HG03457 (cell line): ENCODE data around the gene IL1A.

Experiments
- ATAC-seq: cut with Tn5 transposase; IDR thresholded peaks from one replicate; pipeline ENCODE4 v1.9.1; 2021; ENCODE audit warnings: moderate number of reproducible peaks; ENCODE audit not compliant: unreplicated experiment

The IL1A gene

GRCh38 chr2:112793449-112793978 is 9.2 kb upstream of the IL1A start:
- no peak for ATAC-seq

GRCh38 chr2:112792419-112792818 is 8.1 kb upstream of the IL1A start:
- ATAC-seq = no peak

DNA sequence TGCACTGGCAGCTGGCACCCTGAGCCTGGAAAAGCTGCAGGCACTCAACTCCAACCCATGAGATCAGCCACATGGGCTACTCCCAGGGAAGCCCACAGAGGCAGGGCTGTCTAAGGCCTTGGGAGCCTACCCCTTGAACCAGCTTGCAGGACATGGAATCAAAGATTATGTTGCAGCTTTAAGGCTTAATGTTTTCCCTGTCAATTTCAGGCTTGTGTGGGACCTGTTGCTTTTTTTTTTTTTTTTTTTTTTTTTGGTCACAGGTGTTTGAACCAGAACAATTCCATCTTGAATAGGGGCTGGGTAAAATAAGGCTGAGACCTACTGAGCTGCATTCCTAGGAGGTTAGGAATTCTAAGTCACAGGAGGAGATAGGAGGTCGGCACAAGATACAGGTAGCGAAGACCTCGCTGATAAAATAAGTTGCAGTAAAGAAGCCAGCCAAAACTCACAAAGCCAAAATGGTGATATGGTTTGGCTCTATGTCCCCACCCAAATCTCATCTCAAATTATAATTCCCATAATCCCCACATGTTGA is 7.5 kb upstream of the IL1A start:
- no peak for ATAC-seq

DNA sequence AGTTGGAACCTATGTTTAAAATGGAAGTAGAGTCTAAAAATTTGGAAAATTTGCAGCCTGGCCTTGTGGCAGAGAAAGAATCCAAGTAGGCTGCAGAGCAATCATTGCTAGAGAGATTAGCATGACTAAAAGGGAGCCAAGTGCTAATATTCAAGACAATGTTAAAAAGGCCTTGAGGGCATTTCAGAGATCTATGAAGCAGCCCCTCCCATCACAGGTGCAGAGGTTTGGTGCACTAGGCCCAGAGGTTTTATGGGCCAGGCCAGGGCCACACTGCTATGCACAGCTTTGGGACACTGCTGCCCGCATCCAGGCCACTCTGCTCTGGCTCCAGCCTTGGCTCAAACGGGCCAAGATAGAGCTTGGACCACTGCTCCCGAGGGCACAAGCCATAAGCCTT is 6.7 kb upstream of the IL1A start:
- ATAC-seq = no peak

GRCh38 chr2:112790305-112790704 is 6.0 kb upstream of the IL1A start:
- ATAC-seq = no peak

DNA sequence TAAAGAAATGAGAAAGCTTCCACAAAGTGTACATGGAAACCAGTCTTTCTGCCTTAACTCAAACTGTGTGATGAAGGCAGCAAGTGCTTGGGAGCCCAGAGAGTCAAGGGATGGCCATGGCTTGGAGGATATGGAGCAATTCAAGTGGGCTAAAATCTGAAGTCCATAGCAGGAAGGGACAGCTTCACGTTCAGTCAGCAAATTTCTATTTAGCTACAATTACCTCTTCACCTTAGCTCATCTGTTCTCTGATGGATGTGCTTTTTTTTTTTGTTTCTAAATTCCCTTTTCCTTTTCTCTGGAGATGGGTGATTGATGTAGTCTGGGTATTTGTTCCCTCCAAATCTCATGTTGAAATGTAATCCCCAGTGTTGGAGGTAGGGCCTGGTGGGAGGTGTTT is 4.9 kb upstream of the IL1A start:
- ATAC-seq = no peak

- no peak for ATAC-seq
Measured at GRCh38 chr2:112788653-112789052, 4.4 kb upstream of the IL1A start.

- ATAC-seq = no peak
Measured at GRCh38 chr2:112787729-112788393, 3.6 kb upstream of the IL1A start.

- no peak for ATAC-seq
Measured at GRCh38 chr2:112787294-112787693, 3.0 kb upstream of the IL1A start.

DNA sequence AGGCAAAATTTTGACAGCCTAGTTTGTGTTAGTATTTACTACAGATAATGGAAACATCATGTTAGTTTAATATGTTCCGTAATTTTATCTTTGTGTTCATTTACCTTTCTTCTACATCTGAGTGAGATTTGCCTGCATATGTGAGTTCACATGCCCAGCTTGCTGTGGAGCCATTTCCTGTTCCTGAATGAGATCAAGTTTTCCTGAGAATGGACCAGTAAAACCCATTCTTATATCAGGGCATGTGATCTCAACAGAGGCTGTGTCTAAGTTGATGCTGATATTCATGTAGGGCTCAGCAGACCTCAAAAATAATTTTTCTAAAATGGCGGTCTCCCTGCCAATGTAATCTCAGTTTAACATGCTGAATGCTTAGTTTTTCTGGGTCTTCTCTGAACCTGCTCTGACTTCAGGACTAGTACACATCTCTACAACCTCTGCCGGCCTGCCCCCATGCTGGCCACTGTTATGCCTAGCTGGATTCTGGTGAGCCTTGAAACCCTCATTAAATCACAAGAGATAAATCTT is 1.0 kb downstream of the IL1A start:
- ATAC-seq = no peak

- peak; percentile 61 for ATAC-seq
Measured at GRCh38 chr2:112782234-112782799, 2.0 kb downstream of the IL1A start.

- no peak for ATAC-seq
Measured at GRCh38 chr2:112779598-112779997, 4.7 kb downstream of the IL1A start.

- ATAC-seq = no peak
Measured at GRCh38 chr2:112777036-112777435, 7.3 kb downstream of the IL1A start.

GRCh38 chr2:112776113-112776512 is 8.2 kb downstream of the IL1A start:
- ATAC-seq = no peak

DNA sequence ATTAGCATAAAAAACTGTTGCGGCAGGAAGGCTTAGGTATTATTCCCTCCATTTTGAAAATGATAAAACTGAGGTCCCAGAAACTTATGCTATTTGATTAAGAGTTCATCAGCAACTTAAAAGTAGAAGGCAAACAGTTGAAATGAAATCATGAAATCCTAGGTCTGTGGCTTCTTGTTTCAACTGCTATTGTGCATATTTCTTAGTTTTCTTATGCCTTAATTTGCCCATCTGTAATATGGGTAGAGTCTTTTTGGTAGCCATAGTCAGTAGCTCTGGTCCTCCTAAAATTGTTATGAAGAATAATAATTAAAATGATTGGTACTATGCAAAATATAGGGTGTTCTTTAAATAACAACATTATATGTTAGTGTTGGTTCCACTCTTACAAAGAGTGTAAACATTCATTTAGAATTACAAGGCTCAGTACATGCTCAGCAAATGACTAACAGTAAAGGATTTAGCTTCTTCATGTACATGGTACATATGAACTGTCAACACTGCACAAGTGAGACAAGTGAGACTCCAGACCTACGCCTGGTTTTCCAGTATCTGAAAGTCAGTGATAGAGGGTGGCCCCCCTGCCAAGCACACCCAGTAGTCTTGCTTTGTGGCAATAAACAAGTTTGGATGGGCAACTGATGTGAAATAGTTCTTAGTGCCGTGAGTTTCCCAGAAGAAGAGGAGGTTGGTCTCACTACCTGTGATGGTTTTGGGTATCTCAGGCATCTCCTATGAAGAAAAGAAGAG is 9.6 kb downstream of the IL1A start:
- ATAC-seq = no peak

DNA sequence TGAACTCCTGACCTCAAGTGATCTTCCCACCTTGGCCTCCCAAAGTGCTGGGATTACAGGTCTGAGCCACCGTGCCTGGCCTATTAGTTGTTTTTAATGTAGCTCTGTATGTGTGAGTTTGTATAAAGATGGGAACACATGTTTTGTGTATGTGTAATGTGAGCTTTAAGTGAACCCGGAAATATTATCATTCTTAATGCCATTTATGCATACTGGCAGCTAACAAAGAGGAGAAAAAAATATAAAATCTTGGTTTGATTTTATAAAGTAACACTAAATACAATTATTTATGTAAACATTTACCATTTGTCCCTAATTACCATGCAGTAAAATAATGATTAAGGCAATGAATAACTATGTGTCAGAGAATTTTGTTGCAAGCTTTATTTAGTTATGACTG is 10.7 kb downstream of the IL1A start:
- ATAC-seq = no peak

- ATAC-seq = no peak
Measured at GRCh38 chr2:112772911-112773475, 11.3 kb downstream of the IL1A start.

DNA sequence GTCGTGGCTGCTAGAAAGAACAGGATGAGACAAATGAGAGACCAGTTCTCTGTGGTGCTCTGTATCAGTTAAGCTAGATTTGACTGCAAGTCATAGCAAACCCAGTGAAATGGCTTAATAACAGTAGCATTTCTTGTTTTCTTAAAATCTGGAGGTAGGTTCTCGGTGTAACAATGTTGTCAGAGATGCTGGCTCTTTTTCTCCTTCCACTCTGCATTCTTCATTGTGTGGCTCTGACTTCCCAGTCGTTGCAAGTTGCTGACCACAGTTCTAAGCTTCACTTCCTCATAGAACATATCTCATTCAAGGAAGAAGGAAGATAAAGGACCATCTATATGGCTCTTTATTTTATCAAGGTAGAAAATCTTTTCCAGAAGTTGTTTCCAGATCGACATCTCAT is 12.0 kb downstream of the IL1A start:
- no peak for ATAC-seq

GRCh38 chr2:112768432-112768831 is 15.9 kb downstream of the IL1A start:
- no peak for ATAC-seq

- ATAC-seq = no peak
Measured at GRCh38 chr2:112767693-112768330, 16.5 kb downstream of the IL1A start.

DNA sequence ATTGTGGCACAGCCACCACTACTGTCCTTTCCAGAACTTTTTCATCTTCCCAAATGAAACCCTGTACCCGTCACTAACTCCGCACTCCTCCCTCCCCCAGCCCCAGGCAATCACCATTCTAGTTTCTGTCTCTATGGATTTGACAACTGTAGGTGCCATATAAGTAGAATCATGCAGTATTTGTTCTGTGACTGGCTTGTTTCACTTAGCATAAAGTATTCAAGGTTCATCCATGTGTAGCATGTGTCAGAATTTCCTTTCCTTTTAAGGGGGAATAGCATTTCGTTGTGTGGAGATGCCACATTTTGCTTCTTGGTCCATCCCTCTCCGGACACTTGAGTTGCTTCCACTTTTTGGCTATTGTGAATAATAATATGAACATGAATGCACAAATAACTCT is 19.0 kb downstream of the IL1A start:
- no peak for ATAC-seq
